H1 (cell line): ENCODE measurements around the gene ZNF346. TPM values are rescaled to one million over a fixed set of nuclear protein-coding genes. Genes with fewer than 3 reads are reported as not detected.

Experiments used
- CTCF ChIA-PET: fragments of 300-600 bp; sonication (Branson Sonifier 250); formaldehyde crosslinking; loops from one replicate; lab custom pipeline; 2021; ENCODE audit not compliant: partially characterized antibody; lab: Charles Lee
- POLR2A ChIA-PET: fragments of 300-600 bp; sonication (Branson Sonifier 250); formaldehyde crosslinking; loops from one replicate; lab custom pipeline; 2021; ENCODE audit warnings: inconsistent platforms; ENCODE audit not compliant: partially characterized antibody; lab: Charles Lee
- DNase-seq, 2 experiments: peaks; one replicate each; pipeline versions ENCODE4 v3.0.0 to v3.0.0-alpha.2; 2010 to 2022; ENCODE audit warnings: low spot score in 2 of 2, low read depth in 1 of 2, mixed read lengths in 1 of 2
- FAIRE-seq: peaks from 2 replicates; lab custom pipeline; 2011; peaks lifted over from hg19 to GRCh38; lab: Jason Lieb, UNC
- H2AFZ ChIP-seq: 2 replicates; pipeline ENCODE4 v1.8.1; 2012; ENCODE audit warnings: low read length, inconsistent platforms
- H2AK5ac ChIP-seq: 2 replicates; pipeline ENCODE4 v1.6.1; 2013; ENCODE audit warnings: low read depth, low read length
- H2BK120ac ChIP-seq: replicated peaks from 2 replicates; pipeline ENCODE3; 2013; ENCODE audit warnings: low read depth, low read length, inconsistent platforms
- H2BK12ac ChIP-seq: 2 replicates; pipeline ENCODE4 v1.6.1; 2013; ENCODE audit warnings: low read depth, low read length
- H2BK15ac ChIP-seq: 2 replicates; pipeline ENCODE4 v1.6.1; 2013; ENCODE audit warnings: low read length
- H2BK20ac ChIP-seq: 2 replicates; pipeline ENCODE4 v1.6.1; 2013; ENCODE audit warnings: low read length
- H2BK5ac ChIP-seq: 2 replicates; pipeline ENCODE4 v1.6.1; 2013; ENCODE audit warnings: low read depth, low read length
- H3K14ac ChIP-seq: 2 replicates; pipeline ENCODE4 v1.6.1; 2013; ENCODE audit warnings: inconsistent platforms; ENCODE audit not compliant: insufficient read length
- H3K18ac ChIP-seq: 2 replicates; pipeline ENCODE4 v1.6.1; 2013; ENCODE audit warnings: low read length; ENCODE audit errors: extremely low read depth
- H3K23ac ChIP-seq: 2 replicates; pipeline ENCODE4 v1.6.1; 2013; ENCODE audit warnings: inconsistent platforms; ENCODE audit not compliant: insufficient read length
- H3K23me2 ChIP-seq: 2 replicates; pipeline ENCODE4 v1.6.1; 2013; ENCODE audit warnings: low read depth, low read length
- H3K27ac ChIP-seq: 2 replicates; pipeline ENCODE4 v1.6.1; 2011; ENCODE audit warnings: low read depth, low read length, inconsistent platforms
- H3K27me3 ChIP-seq, 4 experiments: replicated peaks in 1 of 4; 1 replicate in 1 of 4; 2 replicates in 3 of 4; pipeline versions ENCODE4 v1.6.1 to v1.8.1; 2011 to 2013; ENCODE audit warnings: low read length in 3 of 4, mild to moderate bottlenecking in 3 of 4, inconsistent platforms in 2 of 4, mixed read lengths in 2 of 4, moderate library complexity in 1 of 4; ENCODE audit not compliant: control insufficient read depth in 3 of 4, insufficient read depth in 3 of 4; ENCODE audit errors: extremely low read depth in 1 of 4
- H3K36me3 ChIP-seq, 4 experiments: 2 replicates each; pipeline versions ENCODE4 v1.6.1 to v1.8.1; 2011 to 2013; ENCODE audit warnings: mild to moderate bottlenecking in 4 of 4, low read length in 3 of 4, moderate library complexity in 2 of 4, control low read depth in 1 of 4, inconsistent platforms in 1 of 4; ENCODE audit not compliant: insufficient read depth in 4 of 4, control insufficient read depth in 2 of 4
- H3K4ac ChIP-seq: replicated peaks from 2 replicates; pipeline ENCODE3; 2013; ENCODE audit warnings: low read length, low read depth, mixed read lengths, inconsistent platforms; ENCODE audit not compliant: insufficient read length
- H3K4me1 ChIP-seq, 4 experiments: replicated peaks in 1 of 4; 1 replicate in 1 of 4; 2 replicates in 3 of 4; pipeline versions ENCODE4 v1.6.1 to v1.8.1; 2011 to 2013; ENCODE audit warnings: low read length in 3 of 4, inconsistent platforms in 2 of 4, mixed read lengths in 1 of 4; ENCODE audit not compliant: insufficient read depth in 4 of 4, control insufficient read depth in 3 of 4
- H3K4me2 ChIP-seq, 2 experiments: 2 replicates each; pipeline versions ENCODE4 v1.6.1 to v1.8.1; 2011 to 2013; ENCODE audit warnings: low read depth in 2 of 2, low read length in 2 of 2, control low read depth in 1 of 2, inconsistent platforms in 1 of 2, mild to moderate bottlenecking in 1 of 2; ENCODE audit not compliant: insufficient read depth in 1 of 2
- H3K4me3 ChIP-seq, 4 experiments: fragments of 200-600, 300-600 bp in 1 of 4; sonication (generic), shearing (Covaris generic), sonication (Bioruptor Twin) in 1 of 4; 2 replicates each; pipeline versions ENCODE4 v1.5.1 to v1.8.1; 2011 to 2016; ENCODE audit warnings: low read length in 4 of 4, low read depth in 3 of 4, control low read depth in 2 of 4, inconsistent platforms in 2 of 4, mild to moderate bottlenecking in 2 of 4, mixed read lengths in 1 of 4, moderate library complexity in 1 of 4; ENCODE audit not compliant: insufficient read depth in 2 of 4; ENCODE audit errors: extremely low read depth in 1 of 4
- H3K56ac ChIP-seq: replicated peaks from 2 replicates; pipeline ENCODE3; 2013; ENCODE audit warnings: low read depth, mild to moderate bottlenecking, mixed read lengths, low read length, inconsistent platforms; ENCODE audit not compliant: insufficient read length
- H3K79me1 ChIP-seq: 2 replicates; pipeline ENCODE4 v1.6.1; 2013; ENCODE audit warnings: low read depth, low read length, control low read depth
- H3K79me2 ChIP-seq, 2 experiments: 2 replicates each; pipeline versions ENCODE4 v1.6.1 to v1.8.1; 2012 to 2013; ENCODE audit warnings: low read length in 2 of 2, mild to moderate bottlenecking in 2 of 2, inconsistent platforms in 1 of 2; ENCODE audit not compliant: insufficient read depth in 2 of 2, control insufficient read depth in 1 of 2
- H3K9ac ChIP-seq, 4 experiments: replicated peaks in 1 of 4; 1 replicate in 1 of 4; 2 replicates in 3 of 4; pipeline versions ENCODE4 v1.6.1 to v1.8.1; 2011 to 2013; ENCODE audit warnings: low read depth in 3 of 4, low read length in 3 of 4, control low read depth in 2 of 4, mild to moderate bottlenecking in 2 of 4, moderate library complexity in 2 of 4, inconsistent platforms in 1 of 4; ENCODE audit errors: extremely low read depth in 1 of 4
- H3K9me3 ChIP-seq, 2 experiments: 2 replicates each; pipeline versions ENCODE4 v1.6.1 to v1.8.1; 2012 to 2013; ENCODE audit warnings: mild to moderate bottlenecking in 2 of 2, moderate library complexity in 2 of 2, control low read depth in 1 of 2, inconsistent platforms in 1 of 2, low read depth in 1 of 2, low read length in 1 of 2, mixed read lengths in 1 of 2; ENCODE audit not compliant: insufficient read depth in 2 of 2
- H4K20me1 ChIP-seq, 2 experiments: replicated peaks in 1 of 2; 2 replicates each; pipeline versions ENCODE3 to v1.8.1; 2011 to 2013; ENCODE audit warnings: inconsistent platforms in 2 of 2, low read length in 2 of 2, mild to moderate bottlenecking in 1 of 2; ENCODE audit not compliant: insufficient read depth in 2 of 2, control insufficient read depth in 1 of 2
- H4K5ac ChIP-seq: 2 replicates; pipeline ENCODE4 v1.6.1; 2013; ENCODE audit warnings: low read length, low read depth, mixed read lengths, inconsistent platforms; ENCODE audit not compliant: insufficient read length
- H4K8ac ChIP-seq: 2 replicates; pipeline ENCODE4 v1.8.0; 2013; ENCODE audit warnings: mild to moderate bottlenecking, moderate library complexity, low read length, inconsistent platforms; ENCODE audit not compliant: insufficient read depth; ENCODE audit errors: extremely low read depth
- H4K91ac ChIP-seq: replicated peaks from 2 replicates; pipeline ENCODE3; 2013; ENCODE audit warnings: low read length, mixed read lengths, inconsistent platforms; ENCODE audit not compliant: insufficient read length
- CBX5 ChIP-seq: fragments of 300-800, 300-1000 bp; sonication (generic); IDR thresholded peaks from 2 replicates; pipeline ENCODE4 v1.7.1; 2016; ENCODE audit warnings: antibody characterized with exemption, low read length, low read depth
- CHD1 ChIP-seq: IDR thresholded peaks from 2 replicates; pipeline ENCODE4 v1.6.1; 2012; ENCODE audit warnings: low read depth, low read length, improper control_type of control experiment
- EGR1 ChIP-seq: IDR thresholded peaks from 2 replicates; pipeline ENCODE4 v1.6.1; 2011; ENCODE audit warnings: low read depth, low read length, borderline replicate concordance
- GTF2F1 ChIP-seq: IDR thresholded peaks from 2 replicates; pipeline ENCODE4 v1.6.1; 2012; ENCODE audit warnings: low read depth, low read length, improper control_type of control experiment, borderline replicate concordance
- POLR2AphosphoS5 ChIP-seq: IDR thresholded peaks from 2 replicates; pipeline ENCODE4 v1.6.1; 2011; ENCODE audit warnings: low read depth, low read length
- POU5F1 ChIP-seq: IDR thresholded peaks from 2 replicates; pipeline ENCODE4 v1.6.1; 2011; ENCODE audit warnings: low read depth, mild to moderate bottlenecking, low read length, moderate library complexity
- RAD21 ChIP-seq, 2 experiments: IDR thresholded peaks in 1 of 2; conservative IDR thresholded peaks in 1 of 2; 2 replicates each; pipeline ENCODE4 v1.6.1; 2011; ENCODE audit warnings: low read depth in 2 of 2, low read length in 2 of 2, improper control_type of control experiment in 1 of 2, inconsistent platforms in 1 of 2, mild to moderate bottlenecking in 1 of 2, moderate library complexity in 1 of 2
- RXRA ChIP-seq: IDR thresholded peaks from 2 replicates; pipeline ENCODE4 v1.6.1; 2011; ENCODE audit warnings: low read depth, mild to moderate bottlenecking, low read length, moderate library complexity; ENCODE audit not compliant: insufficient read depth
- SIRT6 ChIP-seq: IDR thresholded peaks from one replicate; pipeline ENCODE4 v1.7.1; 2012; ENCODE audit warnings: low read length, inconsistent platforms
- WGBS, 2 experiments: shearing (Covaris generic) in 1 of 2; methylation state at CpG; one replicate each; pipeline versions ENCODE4 v1.1.6 to v1.1.7; 2013 to 2015; ENCODE audit warnings: low lambda C conversion rate in 2 of 2, mixed read lengths in 2 of 2, inconsistent platforms in 1 of 2, low coverage in 1 of 2, missing lambda C conversion rate in 1 of 2; ENCODE audit not compliant: insufficient replicate concordance in 2 of 2, insufficient coverage in 1 of 2, insufficient read length in 1 of 2; ENCODE audit errors: extremely low coverage in 1 of 2, missing lambda C conversion rate in 1 of 2; 5-methylcytosine and 5-hydroxymethylcytosine counted together
- polyA plus RNA-seq, 7 experiments: library from polyadenylated mRNA; depleted of rRNA in 3 of 7; stranded (reverse) in 5 of 7; unstranded in 2 of 7; fragments of >200 nt in 5 of 7; fragments of 200-250 nt in 2 of 7; gene quantifications; 1 replicate in 5 of 7; 2 replicates in 1 of 7; 4 replicates in 1 of 7; pipeline versions ENCODE4 v1.2.1 to v1.2.3, GENCODE V29; 2011 to 2013; ENCODE audit warnings: missing spikeins in 2 of 7, mixed read lengths in 2 of 7
- total RNA-seq: library from RNA; stranded (reverse); fragmentation: NEBNext Ultra II Directional; extraction: Animal tissue kit (Norgen Biotek cat#: 25700); gene quantifications from 2 replicates; pipeline ENCODE4 v1.2.1, GENCODE V29; 2021

ZNF346 gene
- total and polyA plus RNA-seq, 2 of the 8 experiments (the other 6 are each of a cell fraction or from before 2014, with no cell fraction given): 19.9 to 20.8 TPM

DNA sequence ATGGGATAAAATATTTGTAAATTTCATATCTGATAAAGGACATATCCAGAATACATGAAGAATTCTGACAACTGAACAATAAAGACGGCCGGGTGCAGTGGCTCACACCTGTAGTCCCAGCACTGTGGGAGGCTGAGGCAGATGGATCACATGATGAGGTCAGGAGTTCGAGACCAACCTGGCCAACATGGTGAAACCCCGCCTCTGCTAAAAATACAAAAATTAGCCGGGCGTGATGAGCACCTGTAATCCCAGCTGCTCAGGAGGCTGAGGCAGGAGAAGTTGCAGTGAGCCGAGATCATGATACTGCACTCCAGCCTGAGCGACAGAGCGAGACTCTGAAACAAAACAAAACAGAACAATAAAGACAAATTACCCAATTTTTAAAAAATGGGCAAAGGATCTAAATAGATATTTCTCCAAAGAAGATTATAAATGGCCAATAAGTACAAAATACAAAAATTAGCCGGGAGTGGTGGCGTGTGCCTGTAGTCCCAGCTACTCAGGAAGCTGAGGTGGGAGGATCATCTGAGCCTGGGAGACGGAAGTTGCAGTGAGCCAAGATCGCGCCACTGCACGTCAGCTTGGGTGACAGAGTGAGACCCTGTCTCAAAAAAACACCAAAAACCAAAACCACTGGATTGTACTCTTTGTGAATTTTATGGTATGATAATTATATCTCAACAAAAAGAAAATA, 101.4 kb downstream of the ZNF346 start:
- Histone ChIP-seq H2BK15ac (no peak overlapping the region), H3K56ac (no peak overlapping the region), H2BK12ac (no peak overlapping the region), H3K4me3 (no peak overlapping the region), H3K27ac (no peak overlapping the region), H4K91ac (no peak overlapping the region), H3K18ac (no peak overlapping the region), H3K23me2 (no peaks in the 10 kb centered on the region), H3K9ac (no peak overlapping the region), H3K23ac (no peak overlapping the region), H3K4ac (no peak overlapping the region), H3K36me3 (no peaks in the 10 kb centered on the region), H4K20me1 (no peaks in the 10 kb centered on the region), H3K79me2 (no peaks in the 10 kb centered on the region), H2BK20ac (no peak overlapping the region), H2BK120ac (no peak overlapping the region), H3K9me3 (no peaks in the 10 kb centered on the region; a peak in 1 of 4 replicates), H2BK5ac (no peak overlapping the region), H2AFZ (no peak overlapping the region), H2AK5ac (no peak overlapping the region), H3K4me2 (no peak overlapping the region), H4K8ac (no peak overlapping the region), H3K4me1 (peaks cover 0 to 2% (median under 1%) of the 10 kb centered on the region in 4 experiments; a peak in 2 of 7 replicates), H3K79me1 (no peaks in the 10 kb centered on the region), H4K5ac (no peak overlapping the region), H3K14ac (no peak overlapping the region), H3K27me3 (no peaks in the 10 kb centered on the region)
- WGBS, 2 experiments: 90% methylated on average over 15 of the region's 15 CpGs; no CpG with 5 or more reads in 1 of the 2 experiments
- FAIRE-seq (no peak), DNase-seq (no peak)
- ChIA-PET POLR2A (interaction anchor here (0.7 to 2.5 kb wide), 4 partner anchors 10 to 267 kb away, joined by 3 to 23 read pairs (median 3); partner anchors contain the start of gene NSD1), CTCF (interaction anchor here (0.6 to 1.5 kb wide), 5 partner anchors 10 to 463 kb away, joined by 3 to 7 read pairs (median 3); no protein-coding TSS in a partner anchor)
- TF ChIP-seq RXRA: no peak
- no peak for TF ChIP-seq CHD1
- TF ChIP-seq POU5F1: no peak
- TF ChIP-seq EGR1: no peak
- TF ChIP-seq CBX5: no peak
- TF ChIP-seq SIRT6: no peak
- no peak for TF ChIP-seq RAD21 (IDR thresholded peaks at IDR 0.05 in 1 of 2, conservative IDR thresholded peaks at IDR 0.05 in 1 of 2; ENCODE audit: low read depth in 2 of 2, low read length in 2 of 2)
- no peak for TF ChIP-seq POLR2AphosphoS5
- TF ChIP-seq GTF2F1: no peak
